GM21737 (cell line): ENCODE results near the gene RNASE9.
"Not testable (repeated sequence)": the region's sequence is repeated elsewhere in the genome, so short reads cannot be mapped to it uniquely, and the experiment has no call there.

Source experiments
- ATAC-seq: cut with Tn5 transposase; IDR thresholded peaks from one replicate; pipeline ENCODE4 v1.9.1; 2021; ENCODE audit warnings: mild to moderate bottlenecking, moderate library complexity; ENCODE audit not compliant: unreplicated experiment

The RNASE9 gene

GRCh38 chr14:20578325-20578724 lies 17.5 kb upstream of the RNASE9 start:
- no peak for ATAC-seq

GRCh38 chr14:20572382-20572990 lies 11.6 kb upstream of the RNASE9 start:
- not testable (repeated sequence) for ATAC-seq

GRCh38 chr14:20570720-20571119 lies 9.9 kb upstream of the RNASE9 start:
- ATAC-seq: not testable (repeated sequence)

GRCh38 chr14:20569865-20570264 lies 9.0 kb upstream of the RNASE9 start:
- ATAC-seq: not testable (repeated sequence)

- ATAC-seq: no peak
Observed at GRCh38 chr14:20569066-20569465, 8.2 kb upstream of the RNASE9 start.

DNA sequence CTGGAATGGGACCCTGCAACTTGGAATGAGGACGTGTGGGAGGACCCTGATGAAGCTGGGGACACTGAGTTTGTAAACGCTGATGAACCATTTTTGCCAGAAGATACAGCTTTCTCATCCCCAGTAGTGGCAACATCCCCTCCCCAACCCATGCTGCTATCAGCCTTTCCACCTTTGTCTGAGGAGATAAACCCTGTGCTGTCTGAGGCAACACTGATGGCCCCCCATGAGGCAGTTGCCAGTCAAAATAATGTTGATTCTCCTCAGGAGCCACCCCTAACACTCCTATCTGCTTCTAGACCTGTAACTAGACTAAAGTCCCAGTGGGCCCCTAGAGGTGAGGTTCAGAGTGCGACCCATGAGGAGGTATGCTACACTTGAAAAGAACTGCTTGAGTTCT lies 7.5 kb upstream of the RNASE9 start:
- ATAC-seq: no peak

DNA sequence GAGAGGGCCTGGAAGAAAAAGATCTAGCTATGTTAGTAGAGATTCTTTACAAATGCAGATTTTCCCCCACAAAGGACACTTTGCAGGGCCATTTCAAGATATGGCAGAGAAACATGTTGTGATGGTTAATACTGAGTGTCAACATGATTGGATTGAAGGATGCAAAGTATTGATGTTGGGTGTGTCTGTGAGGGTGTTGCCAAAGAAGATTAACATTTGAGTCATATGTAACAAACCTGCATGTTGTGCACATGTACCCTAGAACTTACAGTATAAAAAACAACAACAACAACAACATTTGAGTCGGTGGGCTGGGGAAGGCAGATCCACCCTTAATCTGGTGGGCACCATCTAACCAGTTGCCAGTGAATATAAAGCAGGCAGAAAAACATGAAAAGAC lies 6.4 kb upstream of the RNASE9 start:
- ATAC-seq: not testable (repeated sequence)

DNA sequence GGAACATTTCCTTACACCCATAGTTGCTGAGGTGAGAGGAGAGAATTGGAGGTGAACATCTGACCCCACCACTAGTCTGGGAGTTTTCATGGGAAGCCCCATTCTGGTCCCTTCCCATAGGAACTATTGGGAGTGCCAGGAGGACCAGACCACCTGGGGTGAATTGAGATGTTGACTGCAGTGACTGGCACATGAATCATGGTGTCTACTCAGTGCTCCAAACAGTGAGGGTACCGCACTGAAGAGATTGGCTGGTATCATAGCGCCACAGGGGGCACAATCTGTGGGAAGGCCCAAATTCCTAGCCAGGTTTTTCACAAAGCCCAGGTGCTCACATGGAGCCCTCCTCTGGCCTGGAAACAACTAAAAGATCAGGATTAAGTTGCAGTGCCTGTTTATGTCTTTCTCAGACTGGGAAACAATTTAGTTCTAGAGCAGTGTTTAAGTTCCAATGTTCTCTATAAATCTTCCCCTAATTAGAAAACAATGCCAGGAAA lies 3.7 kb upstream of the RNASE9 start:
- no peak for ATAC-seq

DNA sequence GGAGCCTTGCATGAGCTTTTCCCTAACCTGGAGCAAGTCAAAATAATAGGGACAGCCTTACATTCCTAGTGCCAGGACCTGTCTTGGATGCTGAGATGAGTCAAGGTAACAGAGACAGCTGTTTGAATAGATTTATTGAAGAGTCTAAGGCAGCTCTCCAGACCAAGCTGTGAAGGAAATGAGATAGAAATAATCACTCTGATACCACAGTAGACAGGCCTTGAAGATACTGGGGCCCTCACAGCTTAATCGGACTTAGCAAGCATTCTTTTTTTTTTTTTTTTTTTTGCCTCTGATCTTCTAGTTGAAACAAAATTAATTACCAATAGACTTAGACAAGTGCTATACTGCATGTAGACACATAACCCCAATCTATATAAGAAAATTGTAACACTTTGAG lies 3.1 kb upstream of the RNASE9 start:
- ATAC-seq: no peak

- no peak for ATAC-seq
Observed at GRCh38 chr14:20559461-20559904, 1.4 kb downstream of the RNASE9 start.

DNA sequence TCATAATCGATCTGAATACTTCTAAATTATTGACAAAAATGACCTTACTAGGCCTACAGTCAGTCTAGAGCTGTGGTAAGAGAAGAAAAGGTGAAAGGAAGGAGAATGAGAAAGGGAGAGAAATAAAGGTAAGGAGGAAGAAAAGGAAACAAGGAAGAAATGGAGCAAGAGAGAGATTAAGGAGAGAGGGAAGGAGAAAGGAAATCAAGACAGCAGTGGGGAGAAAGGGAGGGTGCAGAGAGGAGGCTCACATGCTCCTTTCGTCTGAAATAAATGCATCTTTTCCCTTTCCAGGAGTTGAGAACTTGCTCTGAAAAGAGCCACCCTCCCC lies 3.7 kb downstream of the RNASE9 start:
- no peak for ATAC-seq

DNA sequence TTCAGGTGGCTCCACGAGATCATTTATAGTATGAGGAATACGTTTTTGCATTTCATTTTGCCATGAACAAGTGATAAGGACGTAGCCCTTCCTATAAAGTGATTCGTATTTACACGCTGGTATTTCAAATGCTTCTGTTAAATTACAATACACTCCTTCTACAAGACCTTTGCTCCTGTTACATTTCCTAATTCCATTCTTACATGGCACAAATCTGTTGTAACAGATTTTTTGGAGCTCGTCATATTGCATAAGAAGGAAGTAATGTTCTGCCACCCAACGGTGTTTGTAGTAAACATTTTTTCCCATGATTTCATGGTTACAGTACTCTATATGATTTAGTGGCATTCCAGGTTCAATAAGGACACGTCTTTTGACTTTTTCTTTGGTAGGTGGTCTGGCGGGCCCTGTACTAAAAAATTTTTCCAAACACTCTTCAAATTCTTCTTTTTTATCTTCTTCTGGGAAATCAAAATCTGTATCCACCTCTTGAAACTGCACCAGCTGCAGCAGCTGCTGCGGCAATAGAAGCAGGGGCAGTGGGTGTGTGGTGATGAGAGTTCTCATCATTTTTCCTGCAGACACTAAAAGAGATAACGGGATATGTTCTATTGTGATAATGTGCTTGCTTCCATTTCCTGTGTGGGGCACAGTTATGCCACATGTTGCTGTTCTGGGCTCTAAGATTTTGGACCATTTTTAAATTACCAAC lies 4.2 kb downstream of the RNASE9 start:
- ATAC-seq: no peak

- ATAC-seq: no peak
Observed at GRCh38 chr14:20555845-20556244, 5.0 kb downstream of the RNASE9 start.

GRCh38 chr14:20553024-20553423 lies 7.8 kb downstream of the RNASE9 start:
- no peak for ATAC-seq

- no peak for ATAC-seq
Observed at GRCh38 chr14:20551606-20552005, 9.2 kb downstream of the RNASE9 start.

- ATAC-seq: no peak
Observed at GRCh38 chr14:20550926-20551325, 9.9 kb downstream of the RNASE9 start.

GRCh38 chr14:20548414-20549158 lies 12.3 kb downstream of the RNASE9 start:
- ATAC-seq: no peak

GRCh38 chr14:20546877-20547276 lies 14.0 kb downstream of the RNASE9 start:
- ATAC-seq: no peak

- ATAC-seq: no peak
Observed at GRCh38 chr14:20539906-20540305, 20.9 kb downstream of the RNASE9 start.

DNA sequence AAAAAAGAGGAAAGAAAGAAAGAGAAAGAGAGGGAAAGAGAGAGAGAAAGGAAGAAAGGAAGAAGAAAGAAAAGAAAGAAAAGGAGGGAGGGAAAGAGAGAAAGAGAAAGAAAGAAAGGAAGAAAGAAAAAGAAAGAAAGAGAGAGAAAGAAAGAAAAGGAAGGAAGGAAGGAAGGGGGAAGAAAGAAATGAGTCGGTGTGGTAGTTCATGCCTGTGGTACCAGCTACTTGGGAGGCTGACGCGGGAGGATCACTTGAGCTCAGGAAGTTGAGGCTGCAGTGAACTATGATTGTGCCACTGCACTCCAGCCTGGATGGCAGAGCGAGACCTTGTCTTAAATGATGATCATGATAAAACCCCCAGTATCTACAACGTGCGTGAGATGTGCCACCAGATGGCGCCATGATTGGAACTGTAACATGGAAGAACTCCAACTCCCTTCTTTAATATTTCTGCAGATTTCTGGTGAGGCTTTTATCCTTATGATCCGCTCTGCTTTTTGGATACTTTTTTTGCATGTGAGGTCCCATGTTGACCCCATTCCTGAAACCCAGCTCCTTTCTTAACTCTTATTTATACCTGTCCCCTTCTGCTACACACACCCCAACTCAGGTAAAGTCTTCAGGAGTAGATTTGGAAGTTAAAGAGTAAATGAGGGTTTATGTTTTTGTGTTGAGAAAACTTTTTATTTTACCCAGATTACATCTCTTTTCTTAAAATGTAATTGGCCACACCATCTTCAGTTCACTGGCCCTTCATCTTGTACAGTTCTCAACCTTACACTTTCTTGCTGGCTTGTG lies 29.9 kb downstream of the RNASE9 start:
- ATAC-seq: no peak

DNA sequence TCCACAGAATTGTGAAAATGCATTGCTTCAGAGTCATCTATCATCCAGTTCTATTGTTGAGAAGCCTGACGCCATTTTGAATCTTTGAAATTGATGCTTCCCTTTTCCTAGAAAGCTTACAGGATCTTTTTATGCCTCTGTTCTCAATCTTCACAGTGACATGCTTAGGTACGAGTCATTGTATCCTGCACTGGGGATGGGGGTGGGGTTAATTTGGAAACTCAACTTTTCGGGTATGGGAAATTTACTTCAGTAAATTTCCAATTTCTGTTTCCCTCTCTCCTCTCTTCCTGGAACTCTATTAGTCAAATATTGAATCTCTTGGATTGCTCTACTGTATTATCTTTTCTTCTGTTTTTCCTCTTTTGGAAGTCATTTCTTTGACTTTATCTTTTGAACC lies 31.0 kb downstream of the RNASE9 start:
- ATAC-seq: no peak
